ENCODE results near the gene KLK2.

Gene KLK2

DNA sequence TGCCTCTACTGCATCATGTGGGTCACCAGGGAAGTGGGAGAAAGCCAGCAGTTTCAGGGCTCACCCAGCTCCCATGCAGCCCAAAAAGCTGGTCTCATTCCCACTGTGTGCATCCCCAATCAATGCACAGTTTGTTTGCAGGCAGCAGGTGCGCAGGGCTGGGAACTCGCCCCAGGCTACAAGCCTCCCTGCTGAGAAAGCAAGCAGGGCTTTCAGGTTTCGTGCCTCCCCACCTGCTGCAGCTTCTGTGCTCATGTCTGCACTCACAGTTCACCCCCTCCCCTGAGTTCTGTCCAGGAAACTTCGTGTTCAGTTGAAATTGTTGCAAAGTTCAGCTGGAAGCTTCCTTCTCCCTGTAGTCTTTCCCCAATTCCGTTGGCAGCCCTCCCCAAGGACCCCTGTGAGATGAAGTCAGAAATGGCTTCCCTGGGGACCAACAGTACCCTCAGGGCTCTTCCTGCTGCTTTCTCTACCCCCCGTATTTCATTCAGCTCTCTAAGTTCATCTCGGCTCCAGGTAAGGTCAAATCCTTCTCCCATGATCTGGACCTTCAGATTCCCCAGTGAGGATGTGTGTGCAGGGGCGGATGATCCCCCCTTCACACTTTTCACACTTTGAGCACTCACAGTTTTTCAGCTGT, 28.8 kb upstream of the KLK2 start:
- POLR2A ChIA-PET (ENCODE audit: low non-redundant PET), result no interaction called here
- DNase-seq (ENCODE audit: low spot score), result no peak
- TF ChIP-seq, protein P1, sequence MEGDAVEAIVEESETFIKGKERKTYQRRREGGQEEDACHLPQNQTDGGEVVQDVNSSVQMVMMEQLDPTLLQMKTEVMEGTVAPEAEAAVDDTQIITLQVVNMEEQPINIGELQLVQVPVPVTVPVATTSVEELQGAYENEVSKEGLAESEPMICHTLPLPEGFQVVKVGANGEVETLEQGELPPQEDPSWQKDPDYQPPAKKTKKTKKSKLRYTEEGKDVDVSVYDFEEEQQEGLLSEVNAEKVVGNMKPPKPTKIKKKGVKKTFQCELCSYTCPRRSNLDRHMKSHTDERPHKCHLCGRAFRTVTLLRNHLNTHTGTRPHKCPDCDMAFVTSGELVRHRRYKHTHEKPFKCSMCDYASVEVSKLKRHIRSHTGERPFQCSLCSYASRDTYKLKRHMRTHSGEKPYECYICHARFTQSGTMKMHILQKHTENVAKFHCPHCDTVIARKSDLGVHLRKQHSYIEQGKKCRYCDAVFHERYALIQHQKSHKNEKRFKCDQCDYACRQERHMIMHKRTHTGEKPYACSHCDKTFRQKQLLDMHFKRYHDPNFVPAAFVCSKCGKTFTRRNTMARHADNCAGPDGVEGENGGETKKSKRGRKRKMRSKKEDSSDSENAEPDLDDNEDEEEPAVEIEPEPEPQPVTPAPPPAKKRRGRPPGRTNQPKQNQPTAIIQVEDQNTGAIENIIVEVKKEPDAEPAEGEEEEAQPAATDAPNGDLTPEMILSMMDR (conservative IDR thresholded peaks at IDR 0.05; ENCODE audit: low read depth), result no peak
- no peak overlapping the region for H3K27ac ChIP-seq
- CTCF ChIA-PET, result no interaction called here

DNA sequence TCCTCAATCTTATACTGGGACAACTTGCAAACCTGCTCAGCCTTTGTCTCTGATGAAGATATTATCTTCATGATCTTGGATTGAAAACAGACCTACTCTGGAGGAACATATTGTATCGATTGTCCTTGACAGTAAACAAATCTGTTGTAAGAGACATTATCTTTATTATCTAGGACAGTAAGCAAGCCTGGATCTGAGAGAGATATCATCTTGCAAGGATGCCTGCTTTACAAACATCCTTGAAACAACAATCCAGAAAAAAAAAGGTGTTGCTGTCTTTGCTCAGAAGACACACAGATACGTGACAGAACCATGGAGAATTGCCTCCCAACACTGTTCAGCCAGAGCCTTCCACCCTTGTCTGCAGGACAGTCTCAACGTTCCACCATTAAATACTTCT, 22.5 kb upstream of the KLK2 start:
- POLR2A ChIA-PET (ENCODE audit: low non-redundant PET), result no interaction called here
- CTCF ChIA-PET, result no interaction called here
- no peak for DNase-seq (ENCODE audit: low spot score)
- H3K27ac ChIP-seq, result no peak overlapping the region
- TF ChIP-seq, protein P1 (conservative IDR thresholded peaks at IDR 0.05; ENCODE audit: low read depth), result no peak

DNA sequence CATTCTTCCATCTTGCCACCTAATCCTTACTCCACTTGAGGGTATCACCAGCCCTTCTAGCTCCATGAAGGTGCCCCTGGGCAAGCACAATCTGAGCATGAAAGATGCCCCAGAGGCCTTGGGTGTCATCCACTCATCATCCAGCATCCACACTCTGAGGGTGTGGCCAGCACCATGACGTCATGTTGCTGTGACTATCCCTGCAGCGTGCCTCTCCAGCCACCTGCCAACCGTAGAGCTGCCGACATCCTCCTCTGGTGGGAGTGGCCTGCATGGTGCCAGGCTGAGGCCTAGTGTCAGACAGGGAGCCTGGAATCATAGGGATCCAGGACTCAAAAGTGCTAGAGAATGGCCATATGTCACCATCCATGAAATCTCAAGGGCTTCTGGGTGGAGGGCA, 21.6 kb upstream of the KLK2 start:
- DNase-seq (ENCODE audit: low spot score), result no peak
- CTCF ChIA-PET, result no interaction called here
- TF ChIP-seq, protein P1 (conservative IDR thresholded peaks at IDR 0.05; ENCODE audit: low read depth), result no peak
- POLR2A ChIA-PET (ENCODE audit: low non-redundant PET), result no interaction called here
- no peak overlapping the region for H3K27ac ChIP-seq

DNA sequence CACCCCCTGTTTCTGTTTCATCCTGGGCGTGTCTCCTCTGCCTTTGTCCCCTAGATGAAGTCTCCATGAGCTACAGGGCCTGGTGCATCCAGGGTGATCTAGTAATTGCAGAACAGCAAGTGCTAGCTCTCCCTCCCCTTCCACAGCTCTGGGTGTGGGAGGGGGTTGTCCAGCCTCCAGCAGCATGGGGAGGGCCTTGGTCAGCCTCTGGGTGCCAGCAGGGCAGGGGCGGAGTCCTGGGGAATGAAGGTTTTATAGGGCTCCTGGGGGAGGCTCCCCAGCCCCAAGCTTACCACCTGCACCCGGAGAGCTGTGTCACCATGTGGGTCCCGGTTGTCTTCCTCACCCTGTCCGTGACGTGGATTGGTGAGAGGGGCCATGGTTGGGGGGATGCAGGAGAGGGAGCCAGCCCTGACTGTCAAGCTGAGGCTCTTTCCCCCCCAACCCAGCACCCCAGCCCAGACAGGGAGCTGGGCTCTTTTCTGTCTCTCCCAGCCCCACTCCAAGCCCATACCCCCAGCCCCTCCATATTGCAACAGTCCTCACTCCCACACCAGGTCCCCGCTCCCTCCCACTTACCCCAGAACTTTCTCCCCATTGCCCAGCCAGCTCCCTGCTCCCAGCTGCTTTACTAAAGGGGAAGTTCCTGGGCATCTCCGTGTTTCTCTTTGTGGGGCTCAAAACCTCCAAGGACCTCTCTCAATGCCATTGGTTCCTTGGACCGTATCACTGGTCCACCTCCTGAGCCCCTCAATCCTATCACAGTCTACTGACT, 18.4 kb upstream of the KLK2 start, which contains the start of gene KLK3:
KLK3 (plus strand) TSS at position 280 of the 775 bp plus-strand sequence; CDS start at position 321, 41 bp downstream.
- no peak within 1 kb of the TSS for H3K27ac ChIP-seq
- POLR2A ChIA-PET (ENCODE audit: low non-redundant PET), result no interaction called here
- TF ChIP-seq, protein P1 (conservative IDR thresholded peaks at IDR 0.05; ENCODE audit: low read depth), result no peak
- CTCF ChIA-PET, result no interaction called here
- DNase-seq (ENCODE audit: low spot score), result no peak

DNA sequence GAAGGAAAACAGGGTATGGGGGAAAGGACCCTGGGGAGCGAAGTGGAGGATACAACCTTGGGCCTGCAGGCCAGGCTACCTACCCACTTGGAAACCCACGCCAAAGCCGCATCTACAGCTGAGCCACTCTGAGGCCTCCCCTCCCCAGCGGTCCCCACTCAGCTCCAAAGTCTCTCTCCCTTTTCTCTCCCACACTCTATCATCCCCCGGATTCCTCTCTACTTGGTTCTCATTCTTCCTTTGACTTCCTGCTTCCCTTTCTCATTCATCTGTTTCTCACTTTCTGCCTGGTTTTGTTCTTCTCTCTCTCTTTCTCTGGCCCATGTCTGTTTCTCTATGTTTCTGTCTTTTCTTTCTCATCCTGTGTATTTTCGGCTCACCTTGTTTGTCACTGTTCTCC, 15.9 kb upstream of the KLK2 start:
- H3K27ac ChIP-seq, result no peak overlapping the region
- TF ChIP-seq, protein P1 (conservative IDR thresholded peaks at IDR 0.05; ENCODE audit: low read depth), result no peak
- POLR2A ChIA-PET (ENCODE audit: low non-redundant PET), result no interaction called here
- CTCF ChIA-PET, result interaction anchor here (0.6 kb wide), 1 partner anchor 416 kb away, joined by 3 read pairs; no protein-coding TSS in a partner anchor
- DNase-seq (ENCODE audit: low spot score), result no peak

DNA sequence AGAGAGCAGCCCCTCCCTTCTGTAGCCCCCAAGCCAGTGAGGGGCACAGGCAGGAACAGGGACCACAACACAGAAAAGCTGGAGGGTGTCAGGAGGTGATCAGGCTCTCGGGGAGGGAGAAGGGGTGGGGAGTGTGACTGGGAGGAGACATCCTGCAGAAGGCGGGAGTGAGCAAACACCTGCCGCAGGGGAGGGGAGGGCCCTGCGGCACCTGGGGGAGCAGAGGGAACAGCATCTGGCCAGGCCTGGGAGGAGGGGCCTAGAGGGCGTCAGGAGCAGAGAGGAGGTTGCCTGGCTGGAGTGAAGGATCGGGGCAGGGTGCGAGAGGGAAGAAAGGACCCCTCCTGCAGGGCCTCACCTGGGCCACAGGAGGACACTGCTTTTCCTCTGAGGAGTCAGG, 14.4 kb upstream of the KLK2 start:
- TF ChIP-seq, protein P1 (conservative IDR thresholded peaks at IDR 0.05; ENCODE audit: low read depth), result no peak
- H3K27ac ChIP-seq, result no peak overlapping the region
- CTCF ChIA-PET, result no interaction called here
- POLR2A ChIA-PET (ENCODE audit: low non-redundant PET), result no interaction called here
- no peak for DNase-seq (ENCODE audit: low spot score)
